SK-N-SH treated with all-trans-retinoic acid at 6 μM for 48 hours (cell line): ENCODE measurements around the gene GRIP1.

Source experiments
- ATAC-seq: fragments of 200-7000 bp; cut with Tn5 transposase; 3 replicates; pipeline ENCODE4 v1.9.1; 2020; ENCODE audit warnings: mild to moderate bottlenecking, moderate library complexity
- ARNTL ChIP-seq: fragments of 450-650 bp; formaldehyde crosslinking; IDR thresholded peaks from 2 replicates; pipeline ENCODE4 v1.5.0; 2020; ENCODE audit warnings: low read depth, mild to moderate bottlenecking, moderate library complexity, borderline replicate concordance
- BACH2 ChIP-seq: fragments of 250-450 bp; sonication (Bioruptor Pico); IDR thresholded peaks from 2 replicates; pipeline ENCODE4 v1.9.0; 2021; ENCODE audit warnings: mild to moderate bottlenecking, borderline replicate concordance
- CSDC2 ChIP-seq: fragments of 250-450 bp; sonication (Bioruptor Pico); IDR thresholded peaks from 2 replicates; pipeline ENCODE4 v1.5.0; 2020; ENCODE audit warnings: mild to moderate bottlenecking, moderate library complexity
- ESRRG ChIP-seq: fragments of 250-450 bp; sonication (Bioruptor Pico); IDR thresholded peaks from 2 replicates; pipeline ENCODE4 v1.6.1; 2021; ENCODE audit warnings: mild to moderate bottlenecking
- GLIS3 ChIP-seq: fragments of 250-450 bp; sonication (Bioruptor Pico); IDR thresholded peaks from 2 replicates; pipeline ENCODE4 v1.5.0; 2020; ENCODE audit warnings: mild to moderate bottlenecking, moderate library complexity
- ISL1 ChIP-seq: fragments of 250-450 bp; sonication (Bioruptor Pico); IDR thresholded peaks from 2 replicates; pipeline ENCODE4 v2.1.2; 2022; ENCODE audit warnings: mild to moderate bottlenecking, moderate library complexity
- PPARA ChIP-seq: fragments of 250-450 bp; sonication (Bioruptor Pico); IDR thresholded peaks from 2 replicates; pipeline ENCODE4 v1.5.0; 2020; ENCODE audit warnings: mild to moderate bottlenecking, borderline replicate concordance
- RARB ChIP-seq: fragments of 250-450 bp; sonication (Bioruptor Pico); IDR thresholded peaks from 2 replicates; pipeline ENCODE4 v1.8.0; 2021; ENCODE audit warnings: mild to moderate bottlenecking, moderate library complexity
- SNAI2 ChIP-seq: fragments of 250-450 bp; sonication (Bioruptor Pico); IDR thresholded peaks from 2 replicates; pipeline ENCODE4 v1.5.0; 2020; ENCODE audit warnings: mild to moderate bottlenecking, moderate library complexity
- TCF4 ChIP-seq: fragments of 250-450 bp; sonication (Bioruptor Pico); IDR thresholded peaks from 2 replicates; pipeline ENCODE4 v1.8.0; 2021; ENCODE audit warnings: mild to moderate bottlenecking, moderate library complexity, borderline replicate concordance
- TOX ChIP-seq: fragments of 250-450 bp; sonication (Bioruptor Pico); IDR thresholded peaks from 2 replicates; pipeline ENCODE4 v1.8.0; 2021; ENCODE audit warnings: mild to moderate bottlenecking, moderate library complexity, borderline replicate concordance
- ZC3H10 ChIP-seq: fragments of 250-450 bp; sonication (Bioruptor Pico); IDR thresholded peaks from 2 replicates; pipeline ENCODE4 v1.5.1; 2021; ENCODE audit warnings: mild to moderate bottlenecking, moderate library complexity
- ZFP3 ChIP-seq: fragments of 250-450 bp; sonication (Bioruptor Pico); IDR thresholded peaks from 2 replicates; pipeline ENCODE4 v1.5.0; 2020; ENCODE audit warnings: mild to moderate bottlenecking, moderate library complexity
- ZFP30 ChIP-seq: fragments of 450-650 bp; formaldehyde crosslinking; IDR thresholded peaks from 2 replicates; pipeline ENCODE4 v1.5.0; 2022; ENCODE audit warnings: mild to moderate bottlenecking, moderate library complexity
- ZNF565 ChIP-seq: fragments of 450-650 bp; formaldehyde crosslinking; conservative IDR thresholded peaks from 2 replicates; pipeline ENCODE4 v1.5.0; 2020; ENCODE audit warnings: low read depth, mild to moderate bottlenecking, moderate library complexity
- ZNF70 ChIP-seq: fragments of 450-650 bp; formaldehyde crosslinking; IDR thresholded peaks from 2 replicates; pipeline ENCODE4 v1.5.0; 2020; ENCODE audit warnings: mild to moderate bottlenecking, moderate library complexity
- ZNF8 ChIP-seq: fragments of 450-650 bp; formaldehyde crosslinking; IDR thresholded peaks from 2 replicates; pipeline ENCODE4 v1.5.0; 2020; ENCODE audit warnings: mild to moderate bottlenecking, moderate library complexity
- TF ChIP-seq, protein P1 (sequence below): fragments of 250-450 bp; sonication (Bioruptor Pico); IDR thresholded peaks from 2 replicates; pipeline ENCODE4 v1.5.0; 2020; ENCODE audit warnings: mild to moderate bottlenecking, moderate library complexity
- TF ChIP-seq, protein P2 (sequence below): fragments of 250-450 bp; sonication (Bioruptor Pico); IDR thresholded peaks from 2 replicates; pipeline ENCODE4 v1.5.1; 2021; ENCODE audit warnings: mild to moderate bottlenecking, moderate library complexity
- TF ChIP-seq, protein P3 (sequence below): fragments of 250-450 bp; sonication (Bioruptor Pico); IDR thresholded peaks from 2 replicates; pipeline ENCODE4 v1.8.0; 2020; ENCODE audit warnings: mild to moderate bottlenecking, moderate library complexity, borderline replicate concordance
- TF ChIP-seq, protein P4 (sequence below): fragments of 250-450 bp; sonication (Bioruptor Pico); IDR thresholded peaks from 2 replicates; pipeline ENCODE4 v1.8.0; 2021; ENCODE audit warnings: low read depth, mild to moderate bottlenecking, moderate library complexity, borderline replicate concordance

Gene GRIP1

DNA sequence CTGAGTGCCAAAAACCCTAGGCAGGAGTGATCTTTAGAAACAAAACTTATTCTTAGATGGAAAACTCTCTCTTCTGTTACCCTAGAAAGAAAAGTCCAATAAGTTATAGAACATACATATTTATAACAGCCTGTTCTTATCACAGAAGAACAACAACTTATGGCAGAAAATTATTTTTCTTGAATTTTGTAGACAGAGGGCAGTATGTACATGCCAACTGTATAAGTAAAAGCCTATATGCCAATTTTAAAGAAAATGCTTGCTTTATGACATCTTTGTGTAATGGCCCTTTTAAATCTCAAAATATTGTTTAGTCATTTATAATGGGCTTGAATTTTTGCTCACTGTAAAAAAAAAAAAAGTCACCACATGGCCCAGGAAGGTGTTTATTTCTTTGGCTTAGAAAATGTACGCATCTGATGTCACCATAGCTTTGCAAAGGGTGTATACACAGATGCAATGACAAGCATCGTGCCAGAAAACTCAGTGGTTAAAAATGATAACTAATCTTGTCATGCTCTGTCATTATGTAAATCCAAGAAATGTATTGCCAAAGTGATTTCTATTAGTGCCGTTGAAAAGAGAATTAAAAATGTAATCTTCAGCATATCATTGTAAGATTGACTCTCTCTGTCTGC, 38.3 kb upstream of the GRIP1 start:
- TF ChIP-seq CSDC2 (CRISPR knock-in tag) (no peak), ZFP30 (no peak), RARB (no peak), ISL1 (CRISPR knock-in tag) (no peak), SNAI2 (CRISPR knock-in tag) (no peak), TCF4 (CRISPR knock-in tag) (no peak), ESRRG (CRISPR knock-in tag) (no peak), PPARA (CRISPR knock-in tag) (no peak), ZC3H10 (CRISPR knock-in tag) (no peak), ARNTL (no peak), ZNF8 (no peak), ZNF565 (CRISPR knock-in tag) (no peak), TOX (CRISPR knock-in tag) (no peak)
- TF ChIP-seq, protein P1, sequence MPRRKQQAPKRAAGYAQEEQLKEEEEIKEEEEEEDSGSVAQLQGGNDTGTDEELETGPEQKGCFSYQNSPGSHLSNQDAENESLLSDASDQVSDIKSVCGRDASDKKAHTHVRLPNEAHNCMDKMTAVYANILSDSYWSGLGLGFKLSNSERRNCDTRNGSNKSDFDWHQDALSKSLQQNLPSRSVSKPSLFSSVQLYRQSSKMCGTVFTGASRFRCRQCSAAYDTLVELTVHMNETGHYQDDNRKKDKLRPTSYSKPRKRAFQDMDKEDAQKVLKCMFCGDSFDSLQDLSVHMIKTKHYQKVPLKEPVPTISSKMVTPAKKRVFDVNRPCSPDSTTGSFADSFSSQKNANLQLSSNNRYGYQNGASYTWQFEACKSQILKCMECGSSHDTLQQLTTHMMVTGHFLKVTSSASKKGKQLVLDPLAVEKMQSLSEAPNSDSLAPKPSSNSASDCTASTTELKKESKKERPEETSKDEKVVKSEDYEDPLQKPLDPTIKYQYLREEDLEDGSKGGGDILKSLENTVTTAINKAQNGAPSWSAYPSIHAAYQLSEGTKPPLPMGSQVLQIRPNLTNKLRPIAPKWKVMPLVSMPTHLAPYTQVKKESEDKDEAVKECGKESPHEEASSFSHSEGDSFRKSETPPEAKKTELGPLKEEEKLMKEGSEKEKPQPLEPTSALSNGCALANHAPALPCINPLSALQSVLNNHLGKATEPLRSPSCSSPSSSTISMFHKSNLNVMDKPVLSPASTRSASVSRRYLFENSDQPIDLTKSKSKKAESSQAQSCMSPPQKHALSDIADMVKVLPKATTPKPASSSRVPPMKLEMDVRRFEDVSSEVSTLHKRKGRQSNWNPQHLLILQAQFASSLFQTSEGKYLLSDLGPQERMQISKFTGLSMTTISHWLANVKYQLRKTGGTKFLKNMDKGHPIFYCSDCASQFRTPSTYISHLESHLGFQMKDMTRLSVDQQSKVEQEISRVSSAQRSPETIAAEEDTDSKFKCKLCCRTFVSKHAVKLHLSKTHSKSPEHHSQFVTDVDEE, result no peak
- TF ChIP-seq, protein P2, sequence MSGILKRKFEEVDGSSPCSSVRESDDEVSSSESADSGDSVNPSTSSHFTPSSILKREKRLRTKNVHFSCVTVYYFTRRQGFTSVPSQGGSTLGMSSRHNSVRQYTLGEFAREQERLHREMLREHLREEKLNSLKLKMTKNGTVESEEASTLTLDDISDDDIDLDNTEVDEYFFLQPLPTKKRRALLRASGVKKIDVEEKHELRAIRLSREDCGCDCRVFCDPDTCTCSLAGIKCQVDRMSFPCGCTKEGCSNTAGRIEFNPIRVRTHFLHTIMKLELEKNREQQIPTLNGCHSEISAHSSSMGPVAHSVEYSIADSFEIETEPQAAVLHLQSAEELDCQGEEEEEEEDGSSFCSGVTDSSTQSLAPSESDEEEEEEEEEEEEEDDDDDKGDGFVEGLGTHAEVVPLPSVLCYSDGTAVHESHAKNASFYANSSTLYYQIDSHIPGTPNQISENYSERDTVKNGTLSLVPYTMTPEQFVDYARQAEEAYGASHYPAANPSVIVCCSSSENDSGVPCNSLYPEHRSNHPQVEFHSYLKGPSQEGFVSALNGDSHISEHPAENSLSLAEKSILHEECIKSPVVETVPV (CRISPR knock-in tag), result no peak
- TF ChIP-seq, protein P3, sequence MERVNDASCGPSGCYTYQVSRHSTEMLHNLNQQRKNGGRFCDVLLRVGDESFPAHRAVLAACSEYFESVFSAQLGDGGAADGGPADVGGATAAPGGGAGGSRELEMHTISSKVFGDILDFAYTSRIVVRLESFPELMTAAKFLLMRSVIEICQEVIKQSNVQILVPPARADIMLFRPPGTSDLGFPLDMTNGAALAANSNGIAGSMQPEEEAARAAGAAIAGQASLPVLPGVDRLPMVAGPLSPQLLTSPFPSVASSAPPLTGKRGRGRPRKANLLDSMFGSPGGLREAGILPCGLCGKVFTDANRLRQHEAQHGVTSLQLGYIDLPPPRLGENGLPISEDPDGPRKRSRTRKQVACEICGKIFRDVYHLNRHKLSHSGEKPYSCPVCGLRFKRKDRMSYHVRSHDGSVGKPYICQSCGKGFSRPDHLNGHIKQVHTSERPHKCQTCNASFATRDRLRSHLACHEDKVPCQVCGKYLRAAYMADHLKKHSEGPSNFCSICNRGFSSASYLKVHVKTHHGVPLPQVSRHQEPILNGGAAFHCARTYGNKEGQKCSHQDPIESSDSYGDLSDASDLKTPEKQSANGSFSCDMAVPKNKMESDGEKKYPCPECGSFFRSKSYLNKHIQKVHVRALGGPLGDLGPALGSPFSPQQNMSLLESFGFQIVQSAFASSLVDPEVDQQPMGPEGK (CRISPR knock-in tag), result no peak
- no peak for ATAC-seq

DNA sequence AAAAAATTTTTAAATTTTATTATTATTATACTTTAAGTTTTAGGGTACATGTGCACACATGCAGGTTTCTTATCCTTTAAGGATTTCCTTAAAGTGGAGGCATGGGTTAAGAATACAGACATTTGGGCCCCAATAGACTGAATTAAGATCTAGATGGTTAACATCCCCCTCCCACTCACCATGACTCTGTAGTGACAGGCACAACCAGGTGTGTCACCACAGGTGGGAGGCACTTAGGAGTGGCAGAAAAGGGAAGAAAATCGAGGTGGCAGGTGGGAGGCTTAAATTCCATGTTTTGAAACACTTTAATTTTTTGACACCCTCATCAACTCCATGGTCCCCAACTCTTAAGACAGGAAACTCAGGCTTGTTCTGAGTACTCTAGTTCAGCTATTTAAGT, 37.6 kb upstream of the GRIP1 start:
- TF ChIP-seq ZNF70 (CRISPR knock-in tag) (no peak), ZFP30 (no peak), GLIS3 (CRISPR knock-in tag) (no peak), ARNTL (no peak), TOX (CRISPR knock-in tag) (no peak), ZNF8 (no peak), CSDC2 (CRISPR knock-in tag) (no peak)
- no peak for ATAC-seq

DNA sequence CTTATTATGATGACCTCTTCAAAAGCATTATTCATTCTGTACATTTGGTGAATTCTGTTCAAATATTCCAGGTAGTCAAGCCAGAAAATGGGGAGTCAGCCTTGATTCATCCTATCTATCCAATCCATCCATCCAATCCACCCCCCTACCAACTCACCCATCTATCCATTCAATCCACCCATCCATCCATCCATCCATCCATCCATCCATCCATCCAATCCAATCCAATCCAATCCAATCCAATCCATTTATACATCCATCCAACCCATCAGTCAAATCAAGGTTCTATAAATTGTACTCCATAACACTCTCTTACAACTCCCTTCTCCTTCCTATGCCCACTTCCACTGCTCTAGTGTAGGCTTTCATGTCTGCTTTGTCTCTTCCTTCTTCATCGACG, 35.8 kb upstream of the GRIP1 start:
- ATAC-seq, result no peak
- TF ChIP-seq ESRRG (CRISPR knock-in tag) (no peak), SNAI2 (CRISPR knock-in tag) (no peak)
- TF ChIP-seq, all 23 proteins: peak for 0

DNA sequence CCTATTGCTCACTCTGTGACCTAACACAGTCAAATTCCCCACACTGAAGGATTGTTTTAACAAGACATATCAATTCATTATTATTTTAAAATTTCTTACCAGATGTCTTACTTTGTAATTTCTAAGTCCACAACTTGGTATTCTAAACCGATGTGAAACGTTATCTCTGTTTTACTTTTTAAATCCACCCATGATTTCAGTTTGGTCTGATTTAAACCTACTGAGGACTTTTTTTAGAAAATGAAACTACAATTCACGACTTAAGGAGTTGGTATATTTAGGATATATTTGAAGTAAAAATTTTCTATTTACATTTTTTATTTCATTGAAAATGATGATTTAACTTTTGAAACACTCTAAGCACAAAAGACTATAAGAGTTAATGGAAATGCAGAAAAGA, 35.1 kb upstream of the GRIP1 start:
- TF ChIP-seq CSDC2 (CRISPR knock-in tag), result no peak
- TF ChIP-seq GLIS3 (CRISPR knock-in tag), result no peak
- TF ChIP-seq, protein P1, result no peak
- TF ChIP-seq ARNTL, result no peak
- no peak for TF ChIP-seq BACH2 (CRISPR knock-in tag)
- TF ChIP-seq ZFP3 (CRISPR knock-in tag), result no peak
- TF ChIP-seq, protein P4, sequence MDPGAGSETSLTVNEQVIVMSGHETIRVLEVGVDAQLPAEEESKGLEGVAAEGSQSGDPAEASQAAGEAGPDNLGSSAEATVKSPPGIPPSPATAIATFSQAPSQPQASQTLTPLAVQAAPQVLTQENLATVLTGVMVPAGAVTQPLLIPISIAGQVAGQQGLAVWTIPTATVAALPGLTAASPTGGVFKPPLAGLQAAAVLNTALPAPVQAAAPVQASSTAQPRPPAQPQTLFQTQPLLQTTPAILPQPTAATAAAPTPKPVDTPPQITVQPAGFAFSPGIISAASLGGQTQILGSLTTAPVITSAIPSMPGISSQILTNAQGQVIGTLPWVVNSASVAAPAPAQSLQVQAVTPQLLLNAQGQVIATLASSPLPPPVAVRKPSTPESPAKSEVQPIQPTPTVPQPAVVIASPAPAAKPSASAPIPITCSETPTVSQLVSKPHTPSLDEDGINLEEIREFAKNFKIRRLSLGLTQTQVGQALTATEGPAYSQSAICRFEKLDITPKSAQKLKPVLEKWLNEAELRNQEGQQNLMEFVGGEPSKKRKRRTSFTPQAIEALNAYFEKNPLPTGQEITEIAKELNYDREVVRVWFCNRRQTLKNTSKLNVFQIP (CRISPR knock-in tag), result no peak
- TF ChIP-seq RARB, result no peak
- ATAC-seq, result no peak
